ENCODE measurements around the gene KRTCAP3. TPM values are rescaled to one million over a fixed set of nuclear protein-coding genes. Genes with fewer than 3 reads are reported as not detected.

Gene KRTCAP3
- polyA plus RNA-seq, 2 of the 4 experiments (the other 2 are of a cell fraction): 0.68 to 1.3 TPM

- TF ChIP-seq TP53 (CRISPR knock-in tag; IDR thresholded peaks at IDR 0.05): no peak
- no peak for TF ChIP-seq CEBPB (IDR thresholded peaks at IDR 0.05)
- no peak for TF ChIP-seq MAZ (IDR thresholded peaks at IDR 0.05; ENCODE audit: borderline replicate concordance, low read depth, low read length)
- TF ChIP-seq JUN (IDR thresholded peaks at IDR 0.05): peak in 1 of 2 experiments; percentile 59; a peak in 1 of 5 replicates
- no peak for TF ChIP-seq MAFK (IDR thresholded peaks at IDR 0.05; ENCODE audit: partially characterized antibody)
- no peak for TF ChIP-seq ZSCAN20 (CRISPR knock-in tag; IDR thresholded peaks at IDR 0.05)
- no peak for TF ChIP-seq ELK1 (IDR thresholded peaks at IDR 0.05; ENCODE audit: low read depth, low read length)
- TF ChIP-seq REST (IDR thresholded peaks at IDR 0.05): no peak
- 0 out of 3 replicates have a peak, but pooled peaks have one; percentile 23 for TF ChIP-seq BCL3 (IDR thresholded peaks at IDR 0.05)
- TF ChIP-seq FOSL2 (IDR thresholded peaks at IDR 0.05): no peak
- TF ChIP-seq FOSL2 (CRISPR knock-in tag; IDR thresholded peaks at IDR 0.05): peak; percentile 27; the same call in 1 of the 2 replicates
- no peak for TF ChIP-seq GATA3 (IDR thresholded peaks at IDR 0.05; ENCODE audit: borderline replicate concordance)
- no peak for TF ChIP-seq NPAS2 (CRISPR knock-in tag; IDR thresholded peaks at IDR 0.05; ENCODE audit: borderline replicate concordance)
- peak; percentile 37; the same call in 1 of the 2 replicates for TF ChIP-seq PHF8 (IDR thresholded peaks at IDR 0.05; ENCODE audit: borderline replicate concordance, low read depth)
- no peak for TF ChIP-seq HEYL (CRISPR knock-in tag; IDR thresholded peaks at IDR 0.05)
- no peak for TF ChIP-seq EP300 (IDR thresholded peaks at IDR 0.05)
- 0 out of 2 replicates have a peak, but pooled peaks have one; percentile 36 for TF ChIP-seq MYC (IDR thresholded peaks at IDR 0.05; ENCODE audit: borderline replicate concordance, low read length)
- TF ChIP-seq ZNF302 (CRISPR knock-in tag; IDR thresholded peaks at IDR 0.05): no peak
- TF ChIP-seq RFX5 (IDR thresholded peaks at IDR 0.05): no peak
- peak; percentile 95 for TF ChIP-seq MAX (IDR thresholded peaks at IDR 0.05)
- TF ChIP-seq HES2 (IDR thresholded peaks at IDR 0.05): no peak
- no peak for TF ChIP-seq HOXB13 (CRISPR knock-in tag; IDR thresholded peaks at IDR 0.05; ENCODE audit: low read depth)
These were observed 47.6 kb downstream of the KRTCAP3 start, which contains the start of gene IFT172 (continued) for GRCh38 chr2:27489498-27490397.
